OCI-LY1 (cell line): ENCODE results near the gene MACROD2.

ENCODE experiments used
- H2AFZ ChIP-seq: fragments of 200-600 bp; sonication (generic), shearing (Covaris generic); 2 replicates; pipeline ENCODE4 v1.6.0; 2014; ENCODE audit warnings: antibody characterized with exemption, mild to moderate bottlenecking, low read length
- H3F3A ChIP-seq: fragments of 200-600 bp; sonication (generic), shearing (Covaris generic); 2 replicates; pipeline ENCODE4 v1.6.0; 2014; ENCODE audit warnings: mild to moderate bottlenecking, antibody characterized with exemption, low read length, moderate library complexity; ENCODE audit not compliant: insufficient read depth
- H3K27ac ChIP-seq: fragments of 200-600 bp; sonication (generic); 2 replicates; pipeline ENCODE4 v1.5.1; 2014; ENCODE audit warnings: low read length, mixed run types, mild to moderate bottlenecking, low read depth; ENCODE audit not compliant: poor library complexity, severe bottlenecking
- H3K27me3 ChIP-seq: fragments of 200-600 bp; sonication (generic); 2 replicates; pipeline ENCODE4 v1.6.0; 2014; ENCODE audit warnings: antibody characterized with exemption, mild to moderate bottlenecking, low read length, moderate library complexity; ENCODE audit not compliant: insufficient read depth
- H3K36me3 ChIP-seq: fragments of 200-600 bp; sonication (generic); 2 replicates; pipeline ENCODE4 v1.6.1; 2014; ENCODE audit warnings: mild to moderate bottlenecking, antibody characterized with exemption, low read length, moderate library complexity, mixed read lengths; ENCODE audit not compliant: insufficient read depth
- H3K4me1 ChIP-seq: fragments of 200-600 bp; sonication (generic); 2 replicates; pipeline ENCODE4 v1.5.1; 2014; ENCODE audit warnings: mild to moderate bottlenecking, low read length, moderate library complexity; ENCODE audit not compliant: insufficient read depth, severe bottlenecking
- H3K4me2 ChIP-seq: fragments of 200-600 bp; sonication (generic), shearing (Covaris generic); 2 replicates; pipeline ENCODE4 v1.6.1; 2014; ENCODE audit warnings: low read length
- H3K4me3 ChIP-seq: fragments of 200-600 bp; sonication (generic); 2 replicates; pipeline ENCODE4 v1.5.1; 2014; ENCODE audit warnings: low read length, low read depth, mild to moderate bottlenecking, mixed read lengths; ENCODE audit not compliant: poor library complexity, severe bottlenecking
- H3K79me2 ChIP-seq: fragments of 200-600 bp; shearing (Covaris generic); 2 replicates; pipeline ENCODE4 v1.6.1; 2016; ENCODE audit warnings: mixed run types, low read length, mixed read lengths; ENCODE audit not compliant: insufficient read depth
- H3K9ac ChIP-seq: fragments of 200-600 bp; sonication (generic), shearing (Covaris generic); 2 replicates; pipeline ENCODE4 v1.6.1; 2014; ENCODE audit warnings: mild to moderate bottlenecking, low read length, mixed read lengths
- H3K9me2 ChIP-seq: fragments of 200-600 bp; sonication (generic), shearing (Covaris generic); 2 replicates; pipeline ENCODE4 v1.6.1; 2014; ENCODE audit warnings: low read depth, mild to moderate bottlenecking, low read length, mixed read lengths
- H3K9me3 ChIP-seq: fragments of 200-600 bp; shearing (Covaris generic); 2 replicates; pipeline ENCODE4 v1.6.1; 2014; ENCODE audit warnings: low read length, mixed read lengths
- H4K20me1 ChIP-seq: fragments of 200-600 bp; sonication (generic), shearing (Covaris generic); 2 replicates; pipeline ENCODE4 v1.6.0; 2016; ENCODE audit warnings: mild to moderate bottlenecking, low read length; ENCODE audit not compliant: insufficient read depth
- CTCF ChIP-seq: fragments of 200-600 bp; sonication (generic), shearing (Covaris generic); IDR thresholded peaks from 2 replicates; pipeline ENCODE4 v1.5.1; 2017; ENCODE audit warnings: mild to moderate bottlenecking, antibody characterized with exemption, low read length, moderate library complexity, mixed read lengths
- EZH2 ChIP-seq: fragments of 200-600 bp; sonication (generic), shearing (Covaris generic); IDR thresholded peaks from 2 replicates; pipeline ENCODE4 v1.8.0; 2017; ENCODE audit warnings: borderline replicate concordance, mixed run types, mild to moderate bottlenecking, antibody characterized with exemption, low read length, moderate library complexity, mixed read lengths

Gene MACROD2

GRCh38 chr20:15069355-15069754 lies 1074.0 kb downstream of the MACROD2 start:
- H4K20me1 ChIP-seq: no peaks in the 10 kb centered on the region
- H3K4me3 ChIP-seq: no peak overlapping the region
- no peaks in the 10 kb centered on the region for H3K79me2 ChIP-seq
- H3K4me2 ChIP-seq: no peak overlapping the region
- no peaks in the 10 kb centered on the region for H3K9me2 ChIP-seq
- H3K27me3 ChIP-seq: no peaks in the 10 kb centered on the region
- H3K9me3 ChIP-seq: no peaks in the 10 kb centered on the region
- H2AFZ ChIP-seq: no peak overlapping the region
- H3K27ac ChIP-seq: no peak overlapping the region
- no peak overlapping the region for H3K9ac ChIP-seq
- no peak for TF ChIP-seq CTCF
- no peak for TF ChIP-seq EZH2
- no peaks in the 10 kb centered on the region for H3F3A ChIP-seq
- H3K4me1 ChIP-seq: no peaks in the 10 kb centered on the region
- H3K36me3 ChIP-seq: no peaks in the 10 kb centered on the region

DNA sequence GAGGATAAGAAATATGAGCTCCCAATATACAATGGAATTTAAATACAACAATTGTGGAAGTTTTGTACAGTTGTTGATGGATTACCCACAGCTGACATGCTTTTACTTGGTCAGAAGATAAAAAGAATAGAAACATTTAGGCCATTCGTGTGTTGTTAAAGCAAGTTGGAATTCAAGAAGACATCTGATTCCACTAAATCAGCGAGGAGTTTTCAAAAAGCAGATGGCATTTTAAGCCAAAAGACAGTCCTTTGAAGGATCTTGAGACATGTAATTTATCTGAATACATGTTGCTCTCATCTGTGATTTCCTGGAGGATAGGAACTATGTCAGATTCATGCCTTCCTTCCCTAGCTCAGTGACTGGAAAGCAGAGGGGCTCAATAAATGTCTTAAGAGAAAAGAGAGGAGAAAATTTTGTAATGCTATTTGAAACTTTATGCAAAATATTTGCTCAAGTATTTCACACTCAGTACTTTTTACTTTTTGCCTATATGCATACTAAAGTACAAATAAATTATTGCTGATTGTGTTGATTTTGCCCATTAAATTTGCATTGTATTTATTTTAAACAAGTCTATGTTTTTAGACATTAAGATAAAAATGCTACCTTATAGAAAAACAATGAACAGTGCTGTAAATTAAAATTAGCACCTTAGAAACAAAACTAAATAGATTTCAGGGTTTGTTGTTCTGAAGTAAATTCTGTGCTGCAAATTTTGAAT lies 1075.9 kb downstream of the MACROD2 start:
- Histone ChIP-seq H4K20me1 (no peaks in the 10 kb centered on the region), H3K9me3 (no peaks in the 10 kb centered on the region), H3K4me1 (no peaks in the 10 kb centered on the region), H3K36me3 (no peaks in the 10 kb centered on the region), H3K27me3 (no peaks in the 10 kb centered on the region), H3K79me2 (no peaks in the 10 kb centered on the region), H3K4me2 (no peak overlapping the region), H3K4me3 (no peak overlapping the region), H2AFZ (no peak overlapping the region), H3K9ac (no peak overlapping the region), H3K9me2 (no peaks in the 10 kb centered on the region), H3K27ac (no peak overlapping the region), H3F3A (no peaks in the 10 kb centered on the region)
- TF ChIP-seq CTCF (no peak), EZH2 (no peak)

GRCh38 chr20:15072316-15072715 lies 1077.0 kb downstream of the MACROD2 start:
- Histone ChIP-seq H3K9me3 (no peaks in the 10 kb centered on the region), H3K9me2 (no peaks in the 10 kb centered on the region)

More at GRCh38 chr20:15072316-15072715, 1077.0 kb downstream of the MACROD2 start:
- Histone ChIP-seq H3K36me3 (no peaks in the 10 kb centered on the region), H3K4me1 (no peaks in the 10 kb centered on the region), H3K4me3 (no peak overlapping the region), H3K79me2 (no peaks in the 10 kb centered on the region), H3K27ac (no peak overlapping the region), H4K20me1 (no peaks in the 10 kb centered on the region), H3K9ac (no peak overlapping the region), H3F3A (no peaks in the 10 kb centered on the region), H3K4me2 (no peak overlapping the region), H2AFZ (no peak overlapping the region), H3K27me3 (no peaks in the 10 kb centered on the region)
- TF ChIP-seq EZH2: no peak
- no peak for TF ChIP-seq CTCF
